Keratinocyte (primary cell): ENCODE measurements around the gene LAMB1.

Experiments used
- EZH2 ChIP-seq: IDR thresholded peaks from one replicate; pipeline ENCODE4 v1.6.1; 2012; ENCODE audit warnings: inconsistent platforms, mild to moderate bottlenecking, low read length, moderate library complexity
- TF ChIP-seq, protein P1 (sequence below), 3 experiments: IDR thresholded peaks in 1 of 3; conservative IDR thresholded peaks in 1 of 3; optimal IDR thresholded peaks in 1 of 3; 2 replicates in 2 of 3; 3 replicates in 1 of 3; pipeline versions ENCODE3 to v1.5.1; 2011; ENCODE audit warnings: low read length in 3 of 3, mild to moderate bottlenecking in 3 of 3, moderate library complexity in 2 of 3, control low read depth in 1 of 3, inconsistent platforms in 1 of 3; ENCODE audit not compliant: insufficient read depth in 2 of 3; ENCODE audit errors: extremely low read depth in 1 of 3

DNA sequence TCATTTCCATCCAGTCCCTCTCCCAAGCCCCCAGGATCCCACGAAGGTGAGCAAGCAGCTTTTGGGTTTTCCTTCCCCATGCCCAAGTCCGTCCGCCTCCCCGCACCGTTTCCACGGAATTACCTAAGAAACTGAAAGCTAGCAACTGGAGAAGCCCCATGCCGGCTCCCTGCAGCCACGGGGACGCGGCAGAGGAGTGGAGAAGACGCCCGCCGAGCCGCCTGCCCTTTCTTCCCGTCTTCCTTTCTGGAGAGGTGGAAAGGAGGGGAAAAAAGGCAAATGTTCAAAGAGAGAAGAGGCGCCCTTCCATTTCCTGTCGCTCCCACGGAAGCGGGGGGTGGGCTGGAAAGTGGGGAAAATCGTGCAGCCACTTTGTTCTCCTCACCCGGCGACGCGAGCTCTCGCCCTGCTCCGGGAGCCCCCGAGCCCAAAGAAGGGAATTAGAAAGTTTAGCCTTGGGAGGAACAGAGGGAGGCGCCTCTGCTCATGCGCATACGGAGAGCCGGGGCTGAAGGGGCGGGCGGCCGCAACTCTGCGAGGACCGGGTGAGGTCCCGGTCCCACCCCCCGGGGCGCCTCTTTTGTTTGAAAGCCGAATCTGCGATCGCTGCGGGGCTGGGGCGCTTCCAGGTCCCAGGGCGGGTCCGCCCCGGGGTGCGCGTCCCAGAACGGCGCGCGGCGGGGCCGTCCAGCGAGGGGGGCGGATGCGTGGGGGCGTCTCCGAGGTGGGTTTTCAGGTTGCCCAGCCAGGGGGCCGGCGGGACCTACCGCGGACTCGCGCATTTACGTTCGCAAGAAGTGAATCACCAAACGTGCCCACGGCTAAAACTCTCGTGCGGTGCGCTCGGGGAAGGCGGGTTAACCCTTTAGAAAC, at the start of gene LAMB1:
- TF ChIP-seq, protein P1, sequence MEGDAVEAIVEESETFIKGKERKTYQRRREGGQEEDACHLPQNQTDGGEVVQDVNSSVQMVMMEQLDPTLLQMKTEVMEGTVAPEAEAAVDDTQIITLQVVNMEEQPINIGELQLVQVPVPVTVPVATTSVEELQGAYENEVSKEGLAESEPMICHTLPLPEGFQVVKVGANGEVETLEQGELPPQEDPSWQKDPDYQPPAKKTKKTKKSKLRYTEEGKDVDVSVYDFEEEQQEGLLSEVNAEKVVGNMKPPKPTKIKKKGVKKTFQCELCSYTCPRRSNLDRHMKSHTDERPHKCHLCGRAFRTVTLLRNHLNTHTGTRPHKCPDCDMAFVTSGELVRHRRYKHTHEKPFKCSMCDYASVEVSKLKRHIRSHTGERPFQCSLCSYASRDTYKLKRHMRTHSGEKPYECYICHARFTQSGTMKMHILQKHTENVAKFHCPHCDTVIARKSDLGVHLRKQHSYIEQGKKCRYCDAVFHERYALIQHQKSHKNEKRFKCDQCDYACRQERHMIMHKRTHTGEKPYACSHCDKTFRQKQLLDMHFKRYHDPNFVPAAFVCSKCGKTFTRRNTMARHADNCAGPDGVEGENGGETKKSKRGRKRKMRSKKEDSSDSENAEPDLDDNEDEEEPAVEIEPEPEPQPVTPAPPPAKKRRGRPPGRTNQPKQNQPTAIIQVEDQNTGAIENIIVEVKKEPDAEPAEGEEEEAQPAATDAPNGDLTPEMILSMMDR (optimal IDR thresholded peaks at IDR 0.05 in 1 of 3, IDR thresholded peaks at IDR 0.05 in 1 of 3, conservative IDR thresholded peaks at IDR 0.05 in 1 of 3; ENCODE audit: extremely low read depth in 1 of 3, insufficient read depth in 2 of 3, low read length in 3 of 3): no peak
- TF ChIP-seq EZH2: no peak
